Measurements from ENCODE around the gene ITM2C. TPM values are rescaled to one million over a fixed set of nuclear protein-coding genes. Genes with fewer than 3 reads are reported as not detected.

Gene ITM2C
- total RNA-seq, 1 donor from 2014 or later, result 110 TPM

DNA sequence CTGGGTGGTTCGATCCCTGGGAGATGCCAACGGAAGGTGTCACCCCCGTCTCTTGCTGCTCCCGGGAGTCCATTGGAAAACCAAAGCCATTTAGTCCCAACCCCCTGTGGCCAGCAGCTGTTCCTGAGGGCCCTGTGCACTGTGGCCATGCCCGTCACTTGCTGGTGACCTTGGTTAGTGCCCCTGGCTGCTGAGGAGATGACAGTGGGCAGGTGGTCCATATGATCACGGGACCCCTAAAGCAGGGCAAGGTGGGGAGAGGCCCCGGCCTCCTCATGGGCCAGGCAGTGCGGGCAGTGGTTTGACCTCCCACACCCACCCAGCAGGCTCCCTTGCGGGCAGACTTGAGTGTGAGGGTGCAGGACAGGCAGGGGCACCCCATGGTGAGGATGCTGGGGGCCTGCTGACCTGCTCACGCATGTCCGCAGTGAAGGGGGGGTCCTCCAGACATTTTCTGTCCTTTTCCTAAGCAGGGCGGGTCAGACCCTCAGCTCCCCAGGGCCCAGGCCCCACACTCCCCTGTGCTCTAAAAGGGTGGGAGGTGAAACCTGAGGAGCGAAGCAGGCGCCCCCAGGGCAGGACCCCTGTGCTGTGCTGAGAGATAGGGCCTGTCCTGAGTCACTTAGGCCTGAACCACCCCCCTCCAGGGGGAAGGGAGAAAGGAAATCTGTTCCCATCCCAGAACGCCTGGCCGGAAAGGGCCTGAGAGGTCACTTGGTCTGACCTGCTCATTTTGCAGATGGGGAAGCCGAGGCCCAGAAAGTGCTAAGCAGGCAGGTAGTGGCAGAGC is 6.8 kb downstream of the ITM2C start:
- FAIRE-seq, result no peak
- DNase-seq (ENCODE audit: low spot score in 2 of 2), result no peak

DNA sequence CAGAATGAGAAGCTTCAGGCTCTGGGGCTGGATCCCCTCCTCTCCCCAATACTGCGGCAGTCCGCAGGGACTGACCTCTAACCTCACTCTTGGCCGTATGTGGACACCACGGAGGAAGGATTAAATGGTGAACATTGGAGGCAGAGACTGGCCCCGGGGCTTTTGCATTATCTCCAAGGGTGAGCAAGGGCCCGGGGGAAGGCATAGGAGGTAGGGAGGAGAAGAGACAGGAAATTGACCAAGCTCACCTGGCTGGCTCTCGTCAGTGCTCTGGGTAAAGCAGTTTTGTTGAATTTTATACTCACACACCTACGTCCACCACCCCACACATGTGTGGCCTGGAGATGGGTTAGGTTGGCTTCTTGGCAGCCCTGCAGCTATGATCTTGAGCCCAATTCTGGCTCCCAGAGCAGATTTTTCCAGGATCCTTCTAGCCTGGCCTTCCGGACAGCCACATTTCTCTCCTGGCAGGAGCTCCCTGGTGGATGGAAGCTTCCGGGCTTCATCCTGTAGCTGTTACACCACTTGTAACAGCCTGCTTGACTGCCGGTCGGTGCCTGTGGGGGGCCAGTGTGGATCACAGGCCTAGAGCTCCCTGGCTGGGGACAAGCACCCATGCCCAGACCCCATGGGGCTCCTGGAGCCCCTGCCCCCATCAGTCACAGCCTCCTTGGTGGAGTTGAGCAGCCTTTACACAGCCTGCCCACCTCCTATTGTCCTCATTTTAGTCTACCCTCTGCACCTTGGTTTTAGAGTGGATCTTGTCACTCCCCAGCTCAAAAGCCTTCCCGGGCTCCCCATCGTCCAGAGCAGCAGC is 7.6 kb downstream of the ITM2C start:
- FAIRE-seq (no peak), DNase-seq (ENCODE audit: low spot score in 2 of 2) (no peak)

DNA sequence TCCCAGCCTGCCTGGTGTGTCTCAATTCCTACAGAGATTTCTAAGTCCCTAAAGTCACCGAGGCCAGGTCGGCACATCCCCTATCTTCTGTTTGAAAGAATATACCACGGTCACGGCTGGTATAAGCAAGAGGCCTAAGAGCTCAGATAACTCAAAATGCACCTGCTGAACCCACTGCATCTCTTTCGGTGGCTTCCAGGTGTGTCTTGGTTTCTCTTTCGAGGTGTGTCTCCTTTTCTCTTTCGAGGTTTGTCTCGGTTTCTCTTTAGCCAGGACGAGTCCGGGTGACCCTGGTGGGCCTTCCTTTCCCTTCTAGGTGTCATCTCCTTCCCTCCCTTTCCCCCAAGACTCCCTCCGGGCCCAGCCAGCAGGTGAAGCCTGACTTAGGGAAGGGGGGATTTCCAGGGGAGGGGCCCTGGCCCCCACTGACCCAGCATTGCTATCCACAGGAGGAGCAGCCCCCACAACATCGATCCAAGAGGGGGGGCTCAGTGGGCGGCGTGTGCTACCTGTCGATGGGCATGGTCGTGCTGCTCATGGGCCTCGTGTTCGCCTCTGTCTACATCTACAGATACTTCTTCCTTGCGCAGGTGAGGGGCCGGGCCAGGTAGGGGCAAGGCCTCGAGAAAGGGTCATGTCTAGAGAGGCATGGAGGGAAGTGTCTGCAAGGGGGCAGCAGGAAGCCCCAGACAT is 8.4 kb downstream of the ITM2C start:
- FAIRE-seq (no peak), DNase-seq (ENCODE audit: low spot score in 2 of 2) (no peak)

GRCh38 chr2:230873661-230874401 is 9.1 kb downstream of the ITM2C start:
- DNase-seq (ENCODE audit: low spot score in 2 of 2) (no peak), FAIRE-seq (no peak)

DNA sequence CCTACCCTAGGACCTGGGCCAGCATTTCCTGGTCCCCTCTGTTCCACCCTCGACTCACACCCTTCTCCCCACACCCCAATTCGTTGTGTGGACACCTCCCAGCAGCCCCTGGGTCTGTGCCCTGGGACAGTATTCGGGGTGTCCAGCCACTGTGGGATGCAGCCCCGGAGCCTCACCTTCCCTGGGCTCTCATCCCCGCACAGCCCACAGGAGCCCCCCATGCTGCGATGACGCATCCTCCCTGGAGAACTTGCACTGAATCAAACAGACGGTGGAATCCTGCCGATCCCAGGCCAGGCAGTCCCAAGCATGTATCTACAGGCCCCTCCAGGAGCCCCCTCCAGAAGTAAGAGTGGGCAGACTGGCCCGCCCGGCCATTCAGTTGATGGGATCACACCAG is 9.7 kb downstream of the ITM2C start:
- FAIRE-seq (no peak), DNase-seq (ENCODE audit: low spot score in 2 of 2) (no peak)

DNA sequence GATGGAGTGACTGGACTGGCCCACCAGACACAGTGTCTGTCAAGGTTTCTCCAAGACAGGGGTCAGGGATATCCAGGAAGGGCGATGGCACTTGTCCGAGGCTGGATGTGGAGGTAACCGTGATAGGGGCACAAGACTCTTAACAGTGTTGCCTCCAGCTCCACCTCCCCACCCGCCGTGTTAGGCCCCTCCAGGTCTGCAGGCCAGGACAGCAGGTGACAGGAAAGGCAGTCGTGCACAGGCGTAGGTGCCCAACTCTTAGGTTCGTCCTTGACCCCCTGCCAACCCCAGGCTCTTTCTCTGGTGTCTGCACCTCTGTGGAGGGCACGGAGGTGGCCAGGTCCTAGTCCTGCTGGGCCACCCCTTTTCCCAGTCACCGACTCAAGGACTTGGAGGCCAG is 10.1 kb downstream of the ITM2C start:
- DNase-seq (ENCODE audit: low spot score in 2 of 2) (no peak), FAIRE-seq (no peak)

- DNase-seq (ENCODE audit: low spot score in 2 of 2) (no peak), FAIRE-seq (no peak)
Observed at GRCh38 chr2:230875347-230876315, 10.9 kb downstream of the ITM2C start.

DNA sequence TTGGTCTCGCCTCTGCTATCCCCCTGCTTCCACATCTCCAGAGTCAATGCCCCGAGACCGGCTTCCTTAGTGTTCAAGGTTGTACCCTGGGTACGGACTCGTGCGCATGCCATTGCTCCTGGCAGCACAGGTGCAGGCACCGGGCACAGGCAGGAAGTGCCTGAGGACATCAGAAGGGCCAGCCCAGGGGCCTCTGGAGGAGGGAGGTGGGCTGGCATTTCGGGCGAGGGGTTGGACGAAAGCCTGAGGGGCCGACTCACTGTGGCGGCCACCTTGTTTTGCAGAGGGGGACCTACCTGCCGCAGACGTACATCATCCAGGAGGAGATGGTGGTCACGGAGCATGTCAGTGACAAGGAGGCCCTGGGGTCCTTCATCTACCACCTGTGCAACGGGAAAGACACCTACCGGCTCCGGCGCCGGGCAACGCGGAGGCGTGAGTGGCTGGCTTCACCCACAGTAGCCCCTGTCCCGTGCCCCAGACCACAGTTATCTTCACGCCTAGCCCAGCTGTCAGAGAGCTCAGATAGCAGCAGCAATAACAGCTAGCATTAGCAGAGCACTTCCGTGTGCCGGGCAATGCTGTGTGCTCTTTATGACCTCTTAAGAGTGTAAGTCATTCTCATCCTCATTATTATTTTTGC is 12.5 kb downstream of the ITM2C start:
- FAIRE-seq, result no peak
- DNase-seq (ENCODE audit: low spot score in 2 of 2), result no peak

DNA sequence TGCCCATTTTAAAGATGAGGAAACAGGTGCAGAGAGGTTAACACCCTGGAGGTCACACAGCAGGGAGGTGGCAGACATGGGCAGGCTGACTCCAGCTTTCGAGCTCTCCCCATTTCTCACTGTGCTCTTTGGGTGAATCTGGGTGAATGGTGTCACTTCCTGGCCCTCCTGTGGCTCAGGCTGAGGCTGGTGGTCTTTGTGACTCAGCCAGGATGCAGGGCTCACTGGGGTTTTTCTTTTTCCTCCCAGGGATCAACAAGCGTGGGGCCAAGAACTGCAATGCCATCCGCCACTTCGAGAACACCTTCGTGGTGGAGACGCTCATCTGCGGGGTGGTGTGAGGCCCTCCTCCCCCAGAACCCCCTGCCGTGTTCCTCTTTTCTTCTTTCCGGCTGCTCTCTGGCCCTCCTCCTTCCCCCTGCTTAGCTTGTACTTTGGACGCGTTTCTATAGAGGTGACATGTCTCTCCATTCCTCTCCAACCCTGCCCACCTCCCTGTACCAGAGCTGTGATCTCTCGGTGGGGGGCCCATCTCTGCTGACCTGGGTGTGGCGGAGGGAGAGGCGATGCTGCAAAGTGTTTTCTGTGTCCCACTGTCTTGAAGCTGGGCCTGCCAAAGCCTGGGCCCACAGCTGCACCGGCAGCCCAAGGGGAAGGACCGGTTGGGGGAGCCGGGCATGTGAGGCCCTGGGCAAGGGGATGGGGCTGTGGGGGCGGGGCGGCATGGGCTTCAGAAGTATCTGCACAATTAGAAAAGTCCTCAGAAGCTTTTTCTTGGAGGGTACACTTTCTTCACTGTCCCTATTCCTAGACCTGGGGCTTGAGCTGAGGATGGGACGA is 13.2 kb downstream of the ITM2C start:
- FAIRE-seq, result no peak
- no peak for DNase-seq (ENCODE audit: low spot score in 2 of 2)

DNA sequence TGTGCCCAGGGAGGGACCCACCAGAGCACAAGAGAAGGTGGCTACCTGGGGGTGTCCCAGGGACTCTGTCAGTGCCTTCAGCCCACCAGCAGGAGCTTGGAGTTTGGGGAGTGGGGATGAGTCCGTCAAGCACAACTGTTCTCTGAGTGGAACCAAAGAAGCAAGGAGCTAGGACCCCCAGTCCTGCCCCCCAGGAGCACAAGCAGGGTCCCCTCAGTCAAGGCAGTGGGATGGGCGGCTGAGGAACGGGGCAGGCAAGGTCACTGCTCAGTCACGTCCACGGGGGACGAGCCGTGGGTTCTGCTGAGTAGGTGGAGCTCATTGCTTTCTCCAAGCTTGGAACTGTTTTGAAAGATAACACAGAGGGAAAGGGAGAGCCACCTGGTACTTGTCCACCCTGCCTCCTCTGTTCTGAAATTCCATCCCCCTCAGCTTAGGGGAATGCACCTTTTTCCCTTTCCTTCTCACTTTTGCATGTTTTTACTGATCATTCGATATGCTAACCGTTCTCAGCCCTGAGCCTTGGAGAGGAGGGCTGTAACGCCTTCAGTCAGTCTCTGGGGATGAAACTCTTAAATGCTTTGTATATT is 14.0 kb downstream of the ITM2C start:
- DNase-seq (ENCODE audit: low spot score in 2 of 2) (no peak), FAIRE-seq (no peak)

DNA sequence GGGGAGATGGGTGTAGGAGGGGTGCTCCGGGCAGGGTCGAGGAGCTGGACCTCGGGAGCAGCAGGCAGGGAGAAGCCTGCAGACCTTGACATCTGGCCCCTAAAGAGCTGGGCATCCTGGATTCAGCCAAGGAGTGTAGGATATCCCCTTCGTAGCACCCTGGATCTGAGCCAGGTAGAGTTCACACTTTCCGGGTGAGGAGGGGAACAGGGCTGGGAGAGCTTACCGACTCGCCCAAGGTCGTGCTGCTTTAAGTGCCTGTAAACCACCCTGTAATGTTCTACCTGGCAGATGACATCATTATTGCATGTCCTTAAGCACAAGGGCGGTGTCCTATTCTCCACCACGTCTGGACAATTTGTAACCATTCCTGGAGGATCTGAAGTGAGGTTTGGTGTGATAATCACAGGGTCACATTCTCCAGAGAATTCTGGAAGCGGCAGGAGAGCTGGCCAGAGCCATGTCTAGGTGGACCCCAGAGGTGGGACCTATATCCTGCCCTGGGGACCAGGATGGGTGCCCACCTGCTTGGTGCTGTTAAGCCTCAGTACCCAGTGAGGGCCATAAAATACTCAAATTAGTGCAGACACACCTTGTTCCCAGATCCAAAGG is 14.6 kb downstream of the ITM2C start:
- DNase-seq (ENCODE audit: low spot score in 2 of 2), result no peak
- FAIRE-seq, result no peak

- no peak for FAIRE-seq
Observed at GRCh38 chr2:230879891-230880290, 15.1 kb downstream of the ITM2C start.

DNA sequence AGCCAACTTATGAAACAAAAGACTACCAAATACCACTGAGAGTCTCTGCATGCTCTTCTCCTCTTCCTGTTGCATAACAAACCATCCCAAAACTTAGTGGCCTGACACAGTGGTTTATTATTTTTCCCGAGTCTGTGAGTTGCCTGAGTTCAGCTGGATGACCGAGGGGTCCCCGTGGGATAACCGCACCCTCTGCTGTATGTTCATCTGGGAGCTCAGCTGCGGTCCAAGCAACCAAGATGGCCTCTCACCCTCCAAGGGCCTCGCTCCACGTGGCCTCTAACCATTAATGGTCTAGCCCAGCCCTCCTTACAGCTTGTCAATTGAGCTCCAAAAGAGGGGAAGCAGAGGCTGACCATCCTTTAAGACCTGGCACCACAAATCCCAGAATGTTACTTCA is 17.1 kb downstream of the ITM2C start:
- FAIRE-seq, result no peak

More at GRCh38 chr2:230879891-230880290, 15.1 kb downstream of the ITM2C start:
- no peak for DNase-seq (ENCODE audit: low spot score in 2 of 2)

GRCh38 chr2:230885463-230886130 is 20.9 kb downstream of the ITM2C start:
- DNase-seq (ENCODE audit: low spot score in 2 of 2), result peak in 1 of 2 donors; percentile 71
- FAIRE-seq, result no peak

More for the DNA sequence above, 17.1 kb downstream of the ITM2C start:
- no peak for DNase-seq (ENCODE audit: low spot score in 2 of 2)

DNA sequence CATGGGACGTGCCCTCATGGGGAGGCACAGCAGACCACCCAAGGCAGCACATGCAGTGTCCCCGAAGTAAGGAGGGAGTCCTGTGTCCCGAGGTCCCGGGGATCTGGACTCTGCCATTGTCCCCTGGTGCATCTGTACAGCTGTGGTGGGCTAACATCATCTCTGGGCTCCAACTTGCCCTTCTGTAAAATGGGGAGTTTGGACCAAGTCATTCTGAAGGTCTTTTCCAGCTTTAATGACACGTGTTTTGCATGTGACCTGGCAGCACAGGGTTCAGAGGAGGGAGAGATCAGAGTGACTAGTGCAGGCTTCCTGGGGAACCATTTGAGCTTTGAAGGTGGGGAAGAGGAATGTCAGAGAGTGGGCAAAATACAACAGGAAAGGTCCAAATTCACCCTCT is 21.5 kb downstream of the ITM2C start:
- DNase-seq (ENCODE audit: low spot score in 2 of 2), result no peak

DNA sequence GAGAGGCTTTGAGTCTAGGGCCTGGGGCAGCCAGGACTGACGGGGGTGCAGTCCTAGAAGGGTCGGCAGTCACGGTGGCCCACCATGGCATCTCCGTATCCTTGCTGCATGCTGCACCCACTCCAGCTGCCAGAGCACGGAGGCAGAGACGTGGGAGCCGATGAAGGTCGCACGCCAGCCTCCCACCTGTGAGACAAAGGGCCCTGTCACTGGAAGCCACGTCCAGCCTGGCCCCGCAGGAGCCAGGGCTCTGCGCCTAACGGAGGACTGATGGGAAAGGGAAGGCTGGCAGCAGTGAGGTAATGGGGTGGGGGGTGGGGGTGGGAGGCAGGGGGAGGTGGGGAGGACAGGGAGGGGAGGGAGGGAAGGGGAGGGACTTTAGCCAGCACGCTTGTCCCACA is 21.9 kb downstream of the ITM2C start:
- FAIRE-seq (no peak), DNase-seq (ENCODE audit: low spot score in 2 of 2) (no peak)

More for the DNA sequence above, 21.5 kb downstream of the ITM2C start:
- no peak for FAIRE-seq

Data from frontal cortex (tissue), 4 donors.